K562 (cell line): Measurements from ENCODE around the gene IQCE. TPM values are rescaled to one million over a fixed set of nuclear protein-coding genes. Genes with fewer than 3 reads are reported as not detected.

ENCODE experiments used
- ATAC-seq: fragments of 200-7000 bp; cut with Tn5 transposase; 3 replicates; pipeline ENCODE4 v1.9.1; 2020; ENCODE audit warnings: moderate library complexity
- BruUV-seq: library from RNA; stranded (reverse); fragments of 400-500 nt; replicated peaks from 2 replicates; lab custom pipeline; 2021; lab: Mats Ljungman, UMichigan
- CTCF ChIA-PET: fragments of 300-600 bp; formaldehyde crosslinking; extraction: SDS; loops from one replicate; lab custom pipeline; 2021; ENCODE audit warnings: low intra/inter-chr PET ratio; lab: Yijun Ruan, JAX
- POLR2A ChIA-PET: fragments of 300-600, 350-650 bp; sonication (Branson Sonifier 250); formaldehyde crosslinking; extraction: SDS; loops from one replicate; lab custom pipeline; 2021; ENCODE audit warnings: antibody characterized with exemption, inconsistent platforms; lab: Yijun Ruan, JAX
- DNase-seq, 4 experiments: peaks; one replicate each; pipeline versions ENCODE4 v3.0.0 to v3.0.0-alpha.2; 2011 to 2018; ENCODE audit warnings: low spot score in 3 of 4, mixed read lengths in 3 of 4; ENCODE audit errors: extremely low read depth in 1 of 4
- FAIRE-seq: peaks from 2 replicates; lab custom pipeline; 2011; peaks lifted over from hg19 to GRCh38; lab: Jason Lieb, UNC
- H2AFZ ChIP-seq: 2 replicates; pipeline ENCODE4 v1.6.0; 2011; ENCODE audit warnings: low read depth, low read length, control low read depth, inconsistent platforms
- H3K27ac ChIP-seq: fragments of 200-600 bp; 3 replicates; pipeline ENCODE4 v1.8.0; 2011; ENCODE audit warnings: low read depth, mild to moderate bottlenecking, control low read depth, inconsistent platforms, low read length, moderate library complexity, mixed read lengths; ENCODE audit errors: extremely low read depth
- H3K27me3 ChIP-seq, 2 experiments: fragments of 300-600 bp in 1 of 2; 2 replicates in 1 of 2; 3 replicates in 1 of 2; pipeline versions ENCODE4 v1.6.0 to v1.8.0; 2011; ENCODE audit warnings: inconsistent platforms in 2 of 2, low read length in 2 of 2, mild to moderate bottlenecking in 1 of 2, mixed read lengths in 1 of 2, moderate library complexity in 1 of 2; ENCODE audit not compliant: control insufficient read depth in 2 of 2, insufficient read depth in 2 of 2
- H3K36me3 ChIP-seq: fragments of 300-600 bp; 3 replicates; pipeline ENCODE4 v1.8.0; 2011; ENCODE audit warnings: mild to moderate bottlenecking, low read length, inconsistent platforms; ENCODE audit not compliant: control insufficient read depth, insufficient read depth
- H3K4me1 ChIP-seq, 2 experiments: fragments of 200-600 bp in 1 of 2; replicated peaks in 1 of 2; 2 replicates in 1 of 2; 3 replicates in 1 of 2; pipeline versions ENCODE4 v1.5.1 to v1.8.0; 2011; ENCODE audit warnings: inconsistent platforms in 2 of 2, low read length in 2 of 2, mild to moderate bottlenecking in 1 of 2, mixed read lengths in 1 of 2, moderate library complexity in 1 of 2; ENCODE audit not compliant: control insufficient read depth in 2 of 2, insufficient read depth in 2 of 2
- H3K4me2 ChIP-seq: 2 replicates; pipeline ENCODE4 v1.6.1; 2011; ENCODE audit warnings: low read length, control low read depth, inconsistent platforms, mixed read lengths; ENCODE audit not compliant: insufficient read depth
- H3K4me3 ChIP-seq: fragments of 200-600 bp; sonication (generic), shearing (Covaris generic); 2 replicates; pipeline ENCODE4 v1.5.1; 2016; ENCODE audit warnings: control low read depth, inconsistent platforms
- H3K79me2 ChIP-seq: fragments of 200-600 bp; 3 replicates; pipeline ENCODE4 v1.8.0; 2011; ENCODE audit warnings: low read length, inconsistent platforms; ENCODE audit not compliant: control insufficient read depth, insufficient read depth
- H3K9ac ChIP-seq, 2 experiments: 2 replicates each; pipeline versions ENCODE4 v1.6.0 to v1.6.1; 2011; ENCODE audit warnings: low read depth in 2 of 2, low read length in 2 of 2, control low read depth in 1 of 2, inconsistent platforms in 1 of 2, mild to moderate bottlenecking in 1 of 2, mixed read lengths in 1 of 2; ENCODE audit not compliant: insufficient read depth in 1 of 2
- H3K9me1 ChIP-seq: one replicate; pipeline ENCODE4 v1.6.0; 2011; ENCODE audit warnings: inconsistent platforms, mild to moderate bottlenecking, low read length, moderate library complexity; ENCODE audit not compliant: control insufficient read depth, insufficient read depth
- H3K9me3 ChIP-seq: replicated peaks from 2 replicates; pipeline ENCODE4 v1.5.1; 2011; ENCODE audit warnings: low read depth, low read length, inconsistent platforms; ENCODE audit not compliant: control insufficient read depth, insufficient read depth
- H4K20me1 ChIP-seq: replicated peaks from 2 replicates; pipeline ENCODE4 v1.6.1; 2011; ENCODE audit warnings: low read length, inconsistent platforms, mixed read lengths; ENCODE audit not compliant: control insufficient read depth, insufficient read depth
- BCLAF1 ChIP-seq, 2 experiments: fragments of 450-650 bp in 1 of 2; IDR thresholded peaks; 2 replicates each; pipeline ENCODE4 v1.6.1; 2011 to 2017; ENCODE audit warnings: low read depth in 2 of 2, antibody characterized with exemption in 1 of 2, borderline replicate concordance in 1 of 2, low read length in 1 of 2, mild to moderate bottlenecking in 1 of 2, mixed read lengths in 1 of 2; ENCODE audit not compliant: control insufficient read depth in 1 of 2
- EGR1 ChIP-seq: fragments of 450-650 bp; conservative IDR thresholded peaks from 2 replicates; pipeline ENCODE4 v1.6.1; 2017; ENCODE audit warnings: mild to moderate bottlenecking
- GABPA ChIP-seq: fragments of 200-800 bp; sonication (Bioruptor generic); conservative IDR thresholded peaks from 2 replicates; pipeline ENCODE4 v1.6.1; 2016; ENCODE audit warnings: low read depth, missing genetic modification characterization, missing compliant biosample characterization
- HNRNPL ChIP-seq: fragments of 200-400 bp; formaldehyde crosslinking; IDR thresholded peaks from 2 replicates; pipeline ENCODE4 v1.6.1; 2017; ENCODE audit warnings: low read depth, mild to moderate bottlenecking, low read length
- SPI1 ChIP-seq: IDR thresholded peaks from 2 replicates; pipeline ENCODE4 v1.6.1; 2011; ENCODE audit warnings: low read depth, low read length, control low read depth, borderline replicate concordance
- ZNF184 ChIP-seq: sonication (generic); formaldehyde crosslinking; IDR thresholded peaks from 2 replicates; pipeline ENCODE4 v1.5.0; 2020; ENCODE audit warnings: missing genetic modification reagents
- WGBS: fragments of 100-300 bp; shearing (Covaris generic); methylation state at CpG from one replicate; pipeline ENCODE4 v1.1.6; 2016; ENCODE audit warnings: low coverage, mixed read lengths; ENCODE audit not compliant: insufficient coverage; ENCODE audit errors: missing lambda C conversion rate; 5-methylcytosine and 5-hydroxymethylcytosine counted together
- in situ Hi-C: fragments of 300-500 bp; cut with MboI; formaldehyde crosslinking; loops from 4 replicates; pipeline ENCODE4 v1.15.0; 2018; ENCODE audit warnings: inconsistent platforms, mixed read lengths
- intact Hi-C: fragments of 100-400 bp; cut with micrococcal nuclease; formaldehyde crosslinking; loops from 2 replicates; pipeline ENCODE4 v1.14.2; 2022
- polyA plus RNA-seq, 8 experiments: library from polyadenylated mRNA; depleted of rRNA in 4 of 8; stranded (reverse) in 5 of 8; unstranded in 3 of 8; fragments of >200 nt; fragmentation: Nextera tagmentation in 2 of 8; fragmentation: Illumina TruSeq in 1 of 8; extraction: Ambion mirVana in 2 of 8; extraction: Trizol in 1 of 8; gene quantifications; 2 replicates each; pipeline versions ENCODE4 v1.2.1 to v1.2.3, GENCODE V29; 2011 to 2014; ENCODE audit warnings: inconsistent platforms in 1 of 8, missing spikeins in 1 of 8
- total RNA-seq, 7 experiments: library from RNA; depleted of rRNA in 6 of 7; stranded (reverse); fragments of >200 nt in 6 of 7; fragmentation: Illumina TruSeq in 2 of 7; extraction: Trizol in 2 of 7; gene quantifications; 2 replicates each; pipeline versions ENCODE4 v1.2.1 to v1.2.3, GENCODE V29; 2011 to 2021; ENCODE audit warnings: low replicate concordance in 1 of 7

Gene IQCE
- total and polyA plus RNA-seq, 9 of the 15 experiments (the other 6 are each of a cell fraction or from before 2014, with no cell fraction given), result 0.18 to 8.5 (median 4.2) TPM

- TF ChIP-seq BCLAF1 (IDR thresholded peaks at IDR 0.05; ENCODE audit: borderline replicate concordance in 1 of 2, control insufficient read depth in 1 of 2, low read depth in 2 of 2, low read length in 1 of 2), result no peak
- 0 out of 2 replicates have a peak, but pooled peaks have one; percentile 36 for TF ChIP-seq EGR1
- no peak for TF ChIP-seq ZNF184 (CRISPR knock-in tag)
- no peak for TF ChIP-seq SPI1
Measured at GRCh38 chr7:2522780-2523433, 35.9 kb upstream of the IQCE start (continued).

- H3K4me2 ChIP-seq, result no peak overlapping the region
- H3K9me3 ChIP-seq, result no peaks in the 10 kb centered on the region
- no TSS peak for BruUV-seq
- peak overlapping the region in 1 of 2 experiments; percentile 36; a peak in 1 of 4 replicates for H3K9ac ChIP-seq
- peaks cover 11 to 92% of the 10 kb centered on the region in 2 experiments for H3K4me1 ChIP-seq
- intact Hi-C loops, result no loop called here
- H3K4me3 ChIP-seq, result no peak overlapping the region
- no peak for DNase-seq
- no peak for FAIRE-seq
- in situ Hi-C loops, result no loop called here
- ChIA-PET CTCF (no interaction called here), POLR2A (interaction anchor here (0.5 kb wide), 1 partner anchor 484 kb away, joined by 3 read pairs; no protein-coding TSS in a partner anchor)
- H2AFZ ChIP-seq, result no peak overlapping the region
- H3K27ac ChIP-seq, result no peak overlapping the region
- H3K79me2 ChIP-seq, result no peaks in the 10 kb centered on the region
- H3K27me3 ChIP-seq, result peaks cover 0 to 14% of the 10 kb centered on the region in 2 experiments; a peak in 2 of 5 replicates
- TF ChIP-seq HNRNPL (peak; percentile 39; the same call in 1 of the 2 replicates), GABPA (no peak)
- H3K9me1 ChIP-seq, result no peaks in the 10 kb centered on the region
- H3K36me3 ChIP-seq, result no peaks in the 10 kb centered on the region
- H4K20me1 ChIP-seq, result peaks cover 4% of the 10 kb centered on the region
- WGBS, result 60% methylated on average over 8 of the region's 22 CpGs
- no peak for ATAC-seq
Measured at GRCh38 chr7:2523461-2523936, 35.3 kb upstream of the IQCE start.
